ENCODE measurements around the gene BCL6. TPM values are rescaled to one million over a fixed set of nuclear protein-coding genes. Genes with fewer than 3 reads are reported as not detected.

BCL6 gene
- total RNA-seq, 6 experiments from 2014 or later = 28.0 to 36.5 (median 31.1) TPM

- peak overlapping the region; percentile 100 for H3K27ac Mint-ChIP-seq
- H3K4me3 Mint-ChIP-seq = peak overlapping the region; percentile 97
- no peak for TF ChIP-seq CTCF (IDR thresholded peaks at IDR 0.05)
- H3K9me3 Mint-ChIP-seq = no peaks in the 10 kb centered on the region
- H3K27me3 Mint-ChIP-seq (ENCODE audit: insufficient read depth) = peaks cover 5% of the 10 kb centered on the region
- H3K36me3 Mint-ChIP-seq (ENCODE audit: low read depth) = peaks cover 14% of the 10 kb centered on the region
- DNase-seq = peak; percentile 17
- H3K4me1 Mint-ChIP-seq (ENCODE audit: low read depth) = peaks cover 69% of the 10 kb centered on the region
Measured at GRCh38 chr3:187743195-187744141, 1.8 kb downstream of the BCL6 start.

- TF ChIP-seq CTCF (IDR thresholded peaks at IDR 0.05) = peak; percentile 41
- Mint-ChIP-seq H3K27ac (peak overlapping the region; percentile 100), H3K9me3 (no peaks in the 10 kb centered on the region), H3K27me3 (ENCODE audit: insufficient read depth) (peaks cover 5% of the 10 kb centered on the region), H3K4me1 (ENCODE audit: low read depth) (peaks cover 65% of the 10 kb centered on the region), H3K4me3 (peak overlapping the region; percentile 97), H3K36me3 (ENCODE audit: low read depth) (peaks cover 14% of the 10 kb centered on the region)
- peak; percentile 32 for DNase-seq
Measured at GRCh38 chr3:187742351-187743171, 2.7 kb downstream of the BCL6 start.

- no peaks in the 10 kb centered on the region for H3K9me3 Mint-ChIP-seq
- H3K4me1 Mint-ChIP-seq (ENCODE audit: low read depth) = peaks cover 65% of the 10 kb centered on the region
- peak; percentile 63 for DNase-seq
- H3K27me3 Mint-ChIP-seq (ENCODE audit: insufficient read depth) = peaks cover 5% of the 10 kb centered on the region
- peak overlapping the region; percentile 97 for H3K4me3 Mint-ChIP-seq
- peaks cover 14% of the 10 kb centered on the region for H3K36me3 Mint-ChIP-seq (ENCODE audit: low read depth)
- H3K27ac Mint-ChIP-seq = peak overlapping the region; percentile 100
- peak; percentile 98 for TF ChIP-seq CTCF (IDR thresholded peaks at IDR 0.05)
Measured at GRCh38 chr3:187741403-187742350, 3.6 kb downstream of the BCL6 start.

DNA sequence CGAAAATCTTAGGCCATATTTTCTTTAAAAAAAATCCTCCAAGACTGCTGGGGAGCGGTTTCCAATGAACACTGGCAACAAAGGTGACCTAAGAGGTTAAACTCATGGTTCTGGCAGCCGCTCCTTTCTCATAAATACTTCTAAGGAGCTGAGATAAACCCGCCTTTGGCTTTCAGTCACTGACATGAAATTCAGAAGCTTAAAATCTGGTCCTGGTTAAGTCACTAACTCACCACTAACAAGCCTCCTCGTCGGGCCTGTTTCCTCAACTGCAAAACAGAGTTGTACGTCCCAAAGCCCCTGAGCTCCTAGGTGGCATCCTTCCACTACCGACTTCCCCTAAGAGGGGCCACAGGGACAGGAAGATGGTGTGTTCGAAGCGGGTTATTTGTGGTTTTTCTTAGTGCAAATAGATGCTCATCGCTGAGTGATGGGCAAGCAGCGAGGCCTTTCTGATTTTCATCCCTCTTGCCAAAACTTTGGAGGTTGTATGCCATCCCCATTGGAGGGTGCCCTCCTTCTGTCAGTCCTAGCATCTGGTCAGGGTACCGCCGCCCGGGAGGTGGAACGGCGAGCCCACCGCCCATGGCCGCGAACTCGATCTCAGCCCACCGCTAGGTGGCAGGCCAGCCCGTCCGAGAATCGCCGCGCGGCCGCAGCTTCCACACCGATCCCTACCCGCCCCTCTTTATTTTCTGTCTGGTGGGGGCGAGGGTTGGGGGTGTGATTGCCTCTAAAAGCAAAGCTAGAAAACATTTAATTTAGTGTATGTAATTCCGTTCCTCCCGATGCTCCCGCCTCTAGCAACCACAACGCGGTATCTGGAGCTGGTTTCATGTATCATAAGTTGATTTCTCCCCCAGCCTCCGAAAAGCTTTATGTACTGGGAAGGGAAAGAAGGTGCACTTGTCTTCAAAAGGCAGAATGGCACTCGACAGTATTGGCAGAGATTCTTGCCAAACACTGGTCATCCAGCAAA lies 4.6 kb downstream of the BCL6 start:
- H3K27ac Mint-ChIP-seq = peak overlapping the region; percentile 100

More for the DNA sequence above, 4.6 kb downstream of the BCL6 start:
- H3K4me3 Mint-ChIP-seq = peak overlapping the region; percentile 97
- peak; percentile 84 for DNase-seq
- peaks cover 66% of the 10 kb centered on the region for H3K4me1 Mint-ChIP-seq (ENCODE audit: low read depth)
- H3K9me3 Mint-ChIP-seq = no peaks in the 10 kb centered on the region
- peaks cover 18% of the 10 kb centered on the region for H3K36me3 Mint-ChIP-seq (ENCODE audit: low read depth)
- peaks cover 5% of the 10 kb centered on the region; the same call in 1 of the 2 replicates for H3K27me3 Mint-ChIP-seq (ENCODE audit: insufficient read depth)
- TF ChIP-seq CTCF (IDR thresholded peaks at IDR 0.05) = peak; percentile 99

Measured in HFFc6 (cell line).